H9 (cell line): ENCODE data around the gene ULBP3. TPM values are rescaled to one million over a fixed set of nuclear protein-coding genes. Genes with fewer than 3 reads are reported as not detected.

ENCODE experiments used
- DNase-seq: peaks from one replicate; pipeline ENCODE4 v3.0.0-alpha.2; 2017
- H2AFZ ChIP-seq: one replicate; pipeline ENCODE4 v1.6.1; 2013; ENCODE audit warnings: mild to moderate bottlenecking, low read length, control low read depth, moderate library complexity
- H2AK5ac ChIP-seq: 2 replicates; pipeline ENCODE4 v1.6.1; 2013; ENCODE audit warnings: low read length, control low read depth, mixed read lengths; ENCODE audit not compliant: insufficient read length
- H2BK120ac ChIP-seq: one replicate; pipeline ENCODE4 v1.6.1; 2013; ENCODE audit warnings: low read depth, mild to moderate bottlenecking, low read length, control low read depth, inconsistent platforms; ENCODE audit not compliant: poor library complexity, severe bottlenecking
- H2BK12ac ChIP-seq: 2 replicates; pipeline ENCODE4 v1.6.1; 2013; ENCODE audit warnings: low read length, control low read depth, mixed read lengths, low read depth; ENCODE audit not compliant: insufficient read length
- H2BK15ac ChIP-seq: 2 replicates; pipeline ENCODE4 v1.6.1; 2013; ENCODE audit warnings: low read depth, low read length, control low read depth
- H2BK20ac ChIP-seq: one replicate; pipeline ENCODE4 v1.6.1; 2013; ENCODE audit warnings: low read depth, mild to moderate bottlenecking, low read length, control low read depth, inconsistent platforms; ENCODE audit not compliant: poor library complexity, severe bottlenecking
- H2BK5ac ChIP-seq: 2 replicates; pipeline ENCODE4 v1.6.1; 2013; ENCODE audit warnings: low read length, control low read depth, mixed read lengths; ENCODE audit not compliant: insufficient read length
- H3K14ac ChIP-seq: 2 replicates; pipeline ENCODE4 v1.6.1; 2013; ENCODE audit warnings: low read length, control low read depth; ENCODE audit not compliant: insufficient read depth
- H3K18ac ChIP-seq: 2 replicates; pipeline ENCODE4 v1.6.1; 2013; ENCODE audit warnings: low read depth, mild to moderate bottlenecking, mixed read lengths, low read length, control low read depth; ENCODE audit not compliant: insufficient read length
- H3K23ac ChIP-seq: 2 replicates; pipeline ENCODE4 v1.6.1; 2013; ENCODE audit warnings: low read length, control low read depth, mixed read lengths, low read depth; ENCODE audit not compliant: insufficient read length
- H3K23me2 ChIP-seq: 2 replicates; pipeline ENCODE4 v1.6.1; 2013; ENCODE audit warnings: low read depth, mild to moderate bottlenecking, mixed read lengths, low read length, control low read depth; ENCODE audit not compliant: insufficient read length, poor library complexity, severe bottlenecking
- H3K27ac ChIP-seq: 2 replicates; pipeline ENCODE4 v1.5.1; 2013; ENCODE audit warnings: low read length, control low read depth, mixed read lengths, low read depth; ENCODE audit not compliant: insufficient read length
- H3K27me3 ChIP-seq: 2 replicates; pipeline ENCODE4 v1.6.1; 2013; ENCODE audit warnings: low read length, control low read depth, inconsistent platforms; ENCODE audit not compliant: insufficient read depth
- H3K4ac ChIP-seq: 2 replicates; pipeline ENCODE4 v1.6.1; 2013; ENCODE audit warnings: low read depth, mild to moderate bottlenecking, control low read depth, inconsistent platforms, low read length, moderate library complexity
- H3K4me1 ChIP-seq: 2 replicates; pipeline ENCODE4 v1.6.1; 2013; ENCODE audit warnings: low read length, control low read depth, inconsistent platforms; ENCODE audit not compliant: insufficient read depth
- H3K4me2 ChIP-seq: 2 replicates; pipeline ENCODE4 v1.6.1; 2013; ENCODE audit warnings: low read length, control low read depth, mixed read lengths; ENCODE audit not compliant: insufficient read length, insufficient read depth
- H3K56ac ChIP-seq: 2 replicates; pipeline ENCODE4 v1.6.1; 2013; ENCODE audit warnings: low read depth, mild to moderate bottlenecking, mixed read lengths, low read length, control low read depth; ENCODE audit not compliant: insufficient read length
- H3K79me1 ChIP-seq: 2 replicates; pipeline ENCODE4 v1.6.1; 2013; ENCODE audit warnings: low read depth, mild to moderate bottlenecking, moderate library complexity, low read length, control low read depth, inconsistent platforms; ENCODE audit not compliant: insufficient read depth, poor library complexity, severe bottlenecking
- H3K79me2 ChIP-seq: 2 replicates; pipeline ENCODE4 v1.6.1; 2013; ENCODE audit warnings: low read length, control low read depth, inconsistent platforms; ENCODE audit not compliant: insufficient read depth
- H3K9ac ChIP-seq: 2 replicates; pipeline ENCODE4 v1.6.1; 2013; ENCODE audit warnings: low read length, control low read depth, mixed read lengths; ENCODE audit not compliant: insufficient read length; ENCODE audit errors: extremely low read depth
- H3K9me3 ChIP-seq: one replicate; pipeline ENCODE4 v1.6.1; 2013; ENCODE audit warnings: low read depth, low read length, inconsistent platforms; ENCODE audit not compliant: control insufficient read depth
- H3T11ph ChIP-seq: one replicate; pipeline ENCODE4 v1.6.1; 2013; ENCODE audit warnings: mild to moderate bottlenecking, low read length, control low read depth, inconsistent platforms
- H4K20me1 ChIP-seq: one replicate; pipeline ENCODE4 v1.6.1; 2013; ENCODE audit not compliant: control insufficient read depth, insufficient read length, insufficient read depth
- H4K5ac ChIP-seq: 2 replicates; pipeline ENCODE4 v1.6.1; 2013; ENCODE audit warnings: low read depth, mild to moderate bottlenecking, mixed read lengths, low read length, control low read depth; ENCODE audit not compliant: insufficient read length
- H4K8ac ChIP-seq: replicated peaks from 2 replicates; pipeline ENCODE4 v1.6.1; 2013; ENCODE audit warnings: low read length, control low read depth, mixed read lengths, low read depth; ENCODE audit not compliant: insufficient read length
- H4K91ac ChIP-seq: 2 replicates; pipeline ENCODE4 v1.6.1; 2013; ENCODE audit warnings: low read depth, mild to moderate bottlenecking, moderate library complexity, mixed read lengths, low read length, control low read depth; ENCODE audit not compliant: insufficient read length
- H3K27ac Mint-ChIP-seq, 3 experiments: 2 replicates in 2 of 3; 3 replicates in 1 of 3; pipeline ENCODE4 v1.8.0; 2020 to 2021; ENCODE audit warnings: mixed read lengths in 3 of 3, mild to moderate bottlenecking in 1 of 3, moderate library complexity in 1 of 3
- H3K27me3 Mint-ChIP-seq: 2 replicates; pipeline ENCODE4 v1.8.0; 2021; ENCODE audit warnings: low read depth, mild to moderate bottlenecking, moderate library complexity, mixed read lengths
- H3K36me3 Mint-ChIP-seq, 3 experiments: 2 replicates in 2 of 3; 3 replicates in 1 of 3; pipeline ENCODE4 v1.8.0; 2020 to 2021; ENCODE audit warnings: low read depth in 3 of 3, mixed read lengths in 3 of 3; ENCODE audit not compliant: insufficient read depth in 1 of 3
- H3K4me1 Mint-ChIP-seq, 2 experiments: 2 replicates each; pipeline ENCODE4 v1.8.0; 2020; ENCODE audit warnings: mixed read lengths in 2 of 2
- H3K4me3 Mint-ChIP-seq, 2 experiments: 2 replicates in 1 of 2; 3 replicates in 1 of 2; pipeline ENCODE4 v1.8.0; 2020 to 2021; ENCODE audit warnings: mild to moderate bottlenecking in 2 of 2, mixed read lengths in 2 of 2, moderate library complexity in 1 of 2
- H3K9me3 Mint-ChIP-seq, 2 experiments: 2 replicates in 1 of 2; 3 replicates in 1 of 2; pipeline ENCODE4 v1.8.0; 2020; ENCODE audit warnings: mild to moderate bottlenecking in 2 of 2, mixed read lengths in 2 of 2, moderate library complexity in 1 of 2
- WGBS: extraction: QIAGEN DNeasy Blood & Tissue Kit; methylation state at CpG from one replicate; pipeline ENCODE4 v1.1.7; 2013; ENCODE audit warnings: missing lambda C conversion rate, low lambda C conversion rate, mixed read lengths; ENCODE audit not compliant: insufficient read length; ENCODE audit errors: extremely low coverage; 5-methylcytosine and 5-hydroxymethylcytosine counted together
- total RNA-seq: library from RNA; stranded (reverse); gene quantifications from 2 replicates; pipeline ENCODE4 v1.2.1, GENCODE V29; 2021
- TF ChIP-seq, protein P1 (sequence below): fragments of 200-600 bp; sonication (generic); conservative IDR thresholded peaks from 3 replicates; pipeline ENCODE4 v1.8.0; 2021; ENCODE audit warnings: antibody characterized with exemption, mild to moderate bottlenecking

Gene ULBP3
- total RNA-seq, 1 experiment from 2014 or later: 5.8 TPM

DNA sequence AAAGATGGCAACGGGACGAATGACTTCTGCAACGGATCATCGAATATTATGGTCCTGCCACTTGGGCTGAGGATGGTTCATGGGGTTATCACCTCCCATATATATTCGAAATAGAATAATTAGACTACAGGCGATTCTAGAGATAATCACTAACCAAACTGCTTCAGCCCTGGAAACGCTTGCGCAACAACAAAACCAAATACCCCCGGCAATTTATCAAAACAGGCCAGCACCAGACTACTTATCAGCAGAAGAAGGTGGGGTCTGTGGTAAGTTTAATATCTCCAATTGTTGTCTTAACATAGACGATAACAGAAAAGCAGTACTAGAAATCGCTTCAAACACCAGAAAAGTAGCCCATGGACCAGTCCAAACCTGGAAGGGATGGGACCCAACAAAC, 31.0 kb upstream of the ULBP3 start:
- H2BK20ac ChIP-seq: no peak overlapping the region
- no peak overlapping the region for H3K4ac ChIP-seq
- H2AK5ac ChIP-seq: no peak overlapping the region
- no peak overlapping the region for H3K27ac ChIP-seq
- H3K79me1 ChIP-seq: no peaks in the 10 kb centered on the region
- Mint-ChIP-seq H3K27ac (no peak overlapping the region), H3K4me1 (no peaks in the 10 kb centered on the region), H3K27me3 (peaks cover 7% of the 10 kb centered on the region), H3K4me3 (no peak overlapping the region), H3K9me3 (no peaks in the 10 kb centered on the region), H3K36me3 (no peaks in the 10 kb centered on the region)
- no peak for DNase-seq
- no CpG with 5 or more reads among the region's 11 CpGs for WGBS
- no peak overlapping the region for H2BK120ac ChIP-seq
- H2BK5ac ChIP-seq: no peak overlapping the region
- no peak overlapping the region for H4K8ac ChIP-seq
- TF ChIP-seq, protein P1, sequence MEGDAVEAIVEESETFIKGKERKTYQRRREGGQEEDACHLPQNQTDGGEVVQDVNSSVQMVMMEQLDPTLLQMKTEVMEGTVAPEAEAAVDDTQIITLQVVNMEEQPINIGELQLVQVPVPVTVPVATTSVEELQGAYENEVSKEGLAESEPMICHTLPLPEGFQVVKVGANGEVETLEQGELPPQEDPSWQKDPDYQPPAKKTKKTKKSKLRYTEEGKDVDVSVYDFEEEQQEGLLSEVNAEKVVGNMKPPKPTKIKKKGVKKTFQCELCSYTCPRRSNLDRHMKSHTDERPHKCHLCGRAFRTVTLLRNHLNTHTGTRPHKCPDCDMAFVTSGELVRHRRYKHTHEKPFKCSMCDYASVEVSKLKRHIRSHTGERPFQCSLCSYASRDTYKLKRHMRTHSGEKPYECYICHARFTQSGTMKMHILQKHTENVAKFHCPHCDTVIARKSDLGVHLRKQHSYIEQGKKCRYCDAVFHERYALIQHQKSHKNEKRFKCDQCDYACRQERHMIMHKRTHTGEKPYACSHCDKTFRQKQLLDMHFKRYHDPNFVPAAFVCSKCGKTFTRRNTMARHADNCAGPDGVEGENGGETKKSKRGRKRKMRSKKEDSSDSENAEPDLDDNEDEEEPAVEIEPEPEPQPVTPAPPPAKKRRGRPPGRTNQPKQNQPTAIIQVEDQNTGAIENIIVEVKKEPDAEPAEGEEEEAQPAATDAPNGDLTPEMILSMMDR: no peak
- no peak overlapping the region for H3K4me2 ChIP-seq
- H3K56ac ChIP-seq: no peak overlapping the region
- H3K23me2 ChIP-seq: no peaks in the 10 kb centered on the region
- no peaks in the 10 kb centered on the region for H3K9me3 ChIP-seq
- no peaks in the 10 kb centered on the region for H3K27me3 ChIP-seq
- no peak overlapping the region for H4K5ac ChIP-seq
- no peak overlapping the region for H3T11ph ChIP-seq
- H3K9ac ChIP-seq: no peak overlapping the region
- no peak overlapping the region for H4K91ac ChIP-seq
- no peak overlapping the region for H3K18ac ChIP-seq
- H2BK12ac ChIP-seq: no peak overlapping the region
- H3K14ac ChIP-seq: no peak overlapping the region
- no peaks in the 10 kb centered on the region for H4K20me1 ChIP-seq
- H2BK15ac ChIP-seq: no peak overlapping the region
- no peaks in the 10 kb centered on the region for H3K4me1 ChIP-seq
- no peaks in the 10 kb centered on the region for H3K79me2 ChIP-seq
- H3K23ac ChIP-seq: no peak overlapping the region
- no peak overlapping the region for H2AFZ ChIP-seq
